ENCODE results near the gene ZNF446.

DNA sequence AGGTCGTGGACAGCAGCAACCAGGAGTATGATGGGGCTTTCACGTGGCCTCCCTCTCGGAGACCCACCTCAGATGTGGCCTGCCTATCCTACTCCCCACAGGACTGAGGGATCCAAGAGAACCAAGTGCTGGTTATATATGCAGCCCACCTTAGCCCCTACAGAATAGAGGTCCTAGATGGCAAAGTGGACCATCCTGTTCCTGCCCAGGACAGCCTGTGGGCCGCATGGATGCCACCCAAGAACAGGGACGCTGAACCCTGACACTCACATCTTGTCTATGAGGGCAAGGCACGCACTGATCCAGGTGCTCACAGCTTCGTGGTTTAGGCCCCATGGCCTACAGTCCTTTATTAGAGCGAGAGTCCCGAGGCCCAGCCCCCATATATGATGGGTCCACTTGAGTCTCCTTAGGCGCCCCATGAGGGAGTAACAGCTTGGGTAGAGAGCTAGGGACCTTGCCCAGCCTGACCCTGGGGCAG is 37.1 kb downstream of the ZNF446 start:
- TF ChIP-seq, protein P1, sequence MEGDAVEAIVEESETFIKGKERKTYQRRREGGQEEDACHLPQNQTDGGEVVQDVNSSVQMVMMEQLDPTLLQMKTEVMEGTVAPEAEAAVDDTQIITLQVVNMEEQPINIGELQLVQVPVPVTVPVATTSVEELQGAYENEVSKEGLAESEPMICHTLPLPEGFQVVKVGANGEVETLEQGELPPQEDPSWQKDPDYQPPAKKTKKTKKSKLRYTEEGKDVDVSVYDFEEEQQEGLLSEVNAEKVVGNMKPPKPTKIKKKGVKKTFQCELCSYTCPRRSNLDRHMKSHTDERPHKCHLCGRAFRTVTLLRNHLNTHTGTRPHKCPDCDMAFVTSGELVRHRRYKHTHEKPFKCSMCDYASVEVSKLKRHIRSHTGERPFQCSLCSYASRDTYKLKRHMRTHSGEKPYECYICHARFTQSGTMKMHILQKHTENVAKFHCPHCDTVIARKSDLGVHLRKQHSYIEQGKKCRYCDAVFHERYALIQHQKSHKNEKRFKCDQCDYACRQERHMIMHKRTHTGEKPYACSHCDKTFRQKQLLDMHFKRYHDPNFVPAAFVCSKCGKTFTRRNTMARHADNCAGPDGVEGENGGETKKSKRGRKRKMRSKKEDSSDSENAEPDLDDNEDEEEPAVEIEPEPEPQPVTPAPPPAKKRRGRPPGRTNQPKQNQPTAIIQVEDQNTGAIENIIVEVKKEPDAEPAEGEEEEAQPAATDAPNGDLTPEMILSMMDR (IDR thresholded peaks at IDR 0.05) = no peak
- no peak for TF ChIP-seq POLR2A (IDR thresholded peaks at IDR 0.05)

All from thyroid gland (tissue), 4 donors.